Gastroesophageal sphincter (tissue), 4 donors: Measurements from ENCODE around the gene TSHR. TPM values are rescaled to one million over a fixed set of nuclear protein-coding genes. Genes with fewer than 3 reads are reported as not detected.

Source experiments
- ATAC-seq: fragments of 150-250 bp; one replicate; pipeline ENCODE4 v1.9.1; 2016; ENCODE audit warnings: mild to moderate bottlenecking, moderate library complexity
- H3K27ac ChIP-seq, 4 donors: fragments of 200-600 bp; sonication (generic) in 3 of 4; 1 replicate in 3 of 4; 2 replicates in 1 of 4; pipeline ENCODE4 v1.5.1; 2016 to 2019
- H3K27me3 ChIP-seq: fragments of 200-600 bp; sonication (generic); one replicate; pipeline ENCODE4 v1.5.1; 2019
- H3K36me3 ChIP-seq, 2 donors: fragments of 200-600 bp; sonication (generic); one replicate each; pipeline ENCODE4 v1.5.1; 2019; ENCODE audit warnings: control low read depth in 1 of 2
- H3K4me1 ChIP-seq, 3 donors: fragments of 200-600 bp; sonication (generic); 1 replicate in 2 of 3; 2 replicates in 1 of 3; pipeline ENCODE4 v1.5.1; 2016 to 2019; ENCODE audit warnings: control low read depth in 2 of 3
- H3K4me3 ChIP-seq, 2 donors: fragments of 200-600 bp; sonication (generic); one replicate each; pipeline ENCODE4 v1.5.1; 2019; ENCODE audit warnings: mild to moderate bottlenecking in 1 of 2, moderate library complexity in 1 of 2
- H3K9me3 ChIP-seq, 3 donors: fragments of 200-600 bp; sonication (generic); one replicate each; pipeline ENCODE4 v1.5.1; 2017 to 2019; ENCODE audit warnings: control low read depth in 2 of 3
- EP300 ChIP-seq: sonication (generic); formaldehyde crosslinking; IDR thresholded peaks from one replicate; pipeline ENCODE4 v1.6.1; 2017; ENCODE audit warnings: antibody characterized with exemption, mild to moderate bottlenecking
- POLR2A ChIP-seq, 2 donors: fragments of 450-650 bp; IDR thresholded peaks; one replicate each; pipeline ENCODE4 v1.6.1; 2017; ENCODE audit warnings: antibody characterized with exemption in 2 of 2, mild to moderate bottlenecking in 2 of 2, moderate library complexity in 1 of 2
- POLR2AphosphoS5 ChIP-seq: sonication (generic); formaldehyde crosslinking; IDR thresholded peaks from one replicate; pipeline ENCODE4 v1.6.1; 2017; ENCODE audit warnings: antibody characterized with exemption
- WGBS, 2 donors: methylation state at CpG; one replicate each; pipeline ENCODE4 v1.1.5; 2018; ENCODE audit warnings: low coverage in 1 of 2; 5-methylcytosine and 5-hydroxymethylcytosine counted together
- total RNA-seq, 4 donors: library from RNA; depleted of rRNA; stranded (reverse); fragments of >200 nt; gene quantifications; one replicate each; pipeline ENCODE4 v1.1.0, GENCODE V29; 2016
- TF ChIP-seq, protein P1 (sequence below), 4 experiments: fragments of 200-600 bp in 2 of 4; fragments of 450-650 bp in 2 of 4; sonication (generic) in 1 of 4; IDR thresholded peaks; one replicate each; pipeline ENCODE4 v1.5.1; 2017 to 2019; ENCODE audit warnings: antibody characterized with exemption in 4 of 4, mild to moderate bottlenecking in 2 of 4, moderate library complexity in 2 of 4

TSHR gene
- total RNA-seq, 4 donors from 2014 or later: 0.08 TPM; not detected in 3

DNA sequence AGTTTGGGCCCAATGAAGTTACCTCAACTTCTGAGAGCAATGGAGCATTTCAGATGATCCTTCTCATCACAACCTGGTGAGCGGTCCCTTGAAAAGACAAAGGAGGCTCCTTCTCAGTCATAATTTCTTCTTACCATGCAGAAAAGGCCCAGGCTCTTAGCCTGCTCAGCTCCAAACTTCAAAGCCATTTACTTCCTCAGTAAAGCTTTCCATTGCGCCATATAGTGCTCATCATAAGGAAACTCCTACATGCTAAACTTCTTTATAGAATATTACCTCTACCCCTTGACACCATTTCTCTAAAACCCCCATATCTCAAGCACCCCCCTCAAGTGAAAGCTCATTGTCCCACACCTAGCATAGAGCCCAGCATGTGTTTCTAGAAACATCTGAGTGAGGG lies 138.2 kb downstream of the TSHR start:
- Histone ChIP-seq H3K27me3 (no peaks in the 10 kb centered on the region), H3K27ac (no peak overlapping the region), H3K4me1 (no peaks in the 10 kb centered on the region), H3K36me3 (no peaks in the 10 kb centered on the region), H3K4me3 (no peak overlapping the region), H3K9me3 (no peaks in the 10 kb centered on the region)
- WGBS, 2 donors: 89 to 100% methylated on average over 1 to 2 of the region's 2 CpGs
- TF ChIP-seq POLR2AphosphoS5 (no peak), EP300 (no peak), POLR2A (IDR thresholded peaks at IDR 0.05) (no peak)
- TF ChIP-seq, protein P1, sequence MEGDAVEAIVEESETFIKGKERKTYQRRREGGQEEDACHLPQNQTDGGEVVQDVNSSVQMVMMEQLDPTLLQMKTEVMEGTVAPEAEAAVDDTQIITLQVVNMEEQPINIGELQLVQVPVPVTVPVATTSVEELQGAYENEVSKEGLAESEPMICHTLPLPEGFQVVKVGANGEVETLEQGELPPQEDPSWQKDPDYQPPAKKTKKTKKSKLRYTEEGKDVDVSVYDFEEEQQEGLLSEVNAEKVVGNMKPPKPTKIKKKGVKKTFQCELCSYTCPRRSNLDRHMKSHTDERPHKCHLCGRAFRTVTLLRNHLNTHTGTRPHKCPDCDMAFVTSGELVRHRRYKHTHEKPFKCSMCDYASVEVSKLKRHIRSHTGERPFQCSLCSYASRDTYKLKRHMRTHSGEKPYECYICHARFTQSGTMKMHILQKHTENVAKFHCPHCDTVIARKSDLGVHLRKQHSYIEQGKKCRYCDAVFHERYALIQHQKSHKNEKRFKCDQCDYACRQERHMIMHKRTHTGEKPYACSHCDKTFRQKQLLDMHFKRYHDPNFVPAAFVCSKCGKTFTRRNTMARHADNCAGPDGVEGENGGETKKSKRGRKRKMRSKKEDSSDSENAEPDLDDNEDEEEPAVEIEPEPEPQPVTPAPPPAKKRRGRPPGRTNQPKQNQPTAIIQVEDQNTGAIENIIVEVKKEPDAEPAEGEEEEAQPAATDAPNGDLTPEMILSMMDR (IDR thresholded peaks at IDR 0.05): no peak
- ATAC-seq: no peak

DNA sequence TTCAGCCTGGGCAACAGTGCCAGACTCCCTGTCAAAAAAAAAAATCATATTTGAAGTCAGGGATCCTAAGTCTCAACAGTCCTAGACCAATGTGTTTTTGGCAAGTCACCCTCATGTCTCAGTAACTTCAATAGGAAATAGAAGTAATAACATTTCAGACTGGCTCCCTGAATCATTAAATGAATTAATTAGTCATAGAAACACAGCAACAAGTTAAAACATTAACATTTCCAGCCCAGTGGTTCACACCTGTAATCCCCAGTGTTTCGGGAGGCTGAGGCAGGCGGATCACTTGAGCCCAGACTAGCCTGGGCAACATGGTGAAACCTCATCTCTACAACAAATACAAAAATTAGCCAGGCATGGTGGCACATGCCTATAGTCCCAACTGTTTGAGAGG lies 140.1 kb downstream of the TSHR start:
- H3K27ac ChIP-seq: no peak overlapping the region
- TF ChIP-seq EP300: no peak
- TF ChIP-seq, protein P1 (IDR thresholded peaks at IDR 0.05): no peak
- no peak for TF ChIP-seq POLR2A (IDR thresholded peaks at IDR 0.05)
- no peak for TF ChIP-seq POLR2AphosphoS5
- no peaks in the 10 kb centered on the region for H3K4me1 ChIP-seq
- no peak overlapping the region for H3K4me3 ChIP-seq
- WGBS, 2 donors: 94 to 100% methylated on average over 2 of the region's 2 CpGs
- H3K36me3 ChIP-seq: no peaks in the 10 kb centered on the region
- ATAC-seq: no peak
- H3K27me3 ChIP-seq: no peaks in the 10 kb centered on the region
- no peaks in the 10 kb centered on the region for H3K9me3 ChIP-seq

DNA sequence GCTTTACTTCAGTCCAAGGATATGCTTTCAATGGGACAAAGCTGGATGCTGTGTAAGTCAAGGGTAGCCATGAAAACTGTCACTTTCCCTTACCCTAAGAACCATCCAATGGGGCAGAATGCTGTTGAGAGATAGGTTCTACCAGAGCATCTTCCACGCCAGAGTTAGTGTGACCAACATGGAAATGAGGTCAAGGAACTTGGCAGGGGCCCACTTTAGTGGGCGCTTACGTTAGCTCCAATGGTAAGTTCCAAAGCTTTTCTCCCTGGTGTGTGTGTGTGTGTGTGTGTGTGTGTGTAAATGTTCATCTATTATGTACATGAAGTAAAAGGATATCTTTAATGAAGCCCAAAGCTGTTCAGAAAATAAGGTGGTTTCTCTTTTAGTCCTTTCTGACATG lies 141.2 kb downstream of the TSHR start:
- H3K4me1 ChIP-seq: no peaks in the 10 kb centered on the region
- H3K9me3 ChIP-seq: no peaks in the 10 kb centered on the region
- ATAC-seq: no peak
- 68% methylated on average over 2 of the region's 3 CpGs; no CpG with 5 or more reads in 1 of the 2 donors for WGBS, 2 donors
- H3K27me3 ChIP-seq: no peaks in the 10 kb centered on the region
- TF ChIP-seq EP300 (no peak), POLR2A (IDR thresholded peaks at IDR 0.05) (no peak), POLR2AphosphoS5 (no peak)
- TF ChIP-seq, protein P1 (IDR thresholded peaks at IDR 0.05): no peak
- H3K4me3 ChIP-seq: no peak overlapping the region
- no peaks in the 10 kb centered on the region for H3K36me3 ChIP-seq
- no peak overlapping the region for H3K27ac ChIP-seq

DNA sequence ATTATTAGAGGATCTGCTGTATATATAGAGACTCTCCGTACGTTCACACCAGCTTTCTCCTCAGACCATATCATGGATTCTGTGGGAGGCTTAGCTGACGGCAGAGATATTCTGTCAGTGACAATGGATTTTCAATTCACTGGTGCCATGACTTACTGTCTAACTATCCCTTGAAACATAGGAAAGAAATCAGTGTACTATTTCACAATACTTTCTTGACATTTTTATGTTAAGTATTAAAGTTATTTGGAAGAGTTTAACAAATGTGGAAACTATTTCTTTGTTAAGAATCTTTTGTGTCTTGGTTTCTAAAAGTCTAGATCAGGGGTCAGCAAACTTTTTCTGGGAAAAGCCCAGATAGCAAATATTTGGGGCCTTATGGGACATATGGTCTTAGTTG lies 146.8 kb downstream of the TSHR start:
- Histone ChIP-seq H3K9me3 (no peaks in the 10 kb centered on the region), H3K27ac (no peak overlapping the region), H3K4me1 (no peaks in the 10 kb centered on the region), H3K4me3 (no peak overlapping the region), H3K36me3 (no peaks in the 10 kb centered on the region), H3K27me3 (no peaks in the 10 kb centered on the region)
- TF ChIP-seq, protein P1 (IDR thresholded peaks at IDR 0.05): no peak
- no peak for TF ChIP-seq POLR2A (IDR thresholded peaks at IDR 0.05)
- TF ChIP-seq EP300: no peak
- TF ChIP-seq POLR2AphosphoS5: no peak
- 88% methylated on average over 3 of the region's 3 CpGs for WGBS, 2 donors
- no peak for ATAC-seq

DNA sequence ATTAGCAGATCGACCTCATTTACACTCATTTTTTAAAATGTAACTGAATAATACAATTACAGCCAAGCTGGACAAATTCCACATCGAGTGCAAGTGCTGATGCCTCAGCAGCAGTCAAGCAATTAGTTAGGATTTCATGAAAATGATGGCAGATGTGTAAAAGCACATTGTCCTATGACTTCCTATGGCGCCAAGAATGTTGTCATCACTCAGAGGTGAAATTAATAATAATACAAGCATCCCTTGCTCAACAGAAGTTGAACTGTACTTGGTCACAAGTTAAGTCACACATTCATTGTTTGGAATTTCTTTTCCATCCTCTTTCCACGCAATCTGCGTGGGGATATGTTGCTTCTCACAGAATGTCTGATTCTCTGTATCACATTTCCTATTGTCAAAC lies 148.0 kb downstream of the TSHR start:
- TF ChIP-seq POLR2A (IDR thresholded peaks at IDR 0.05): no peak
- TF ChIP-seq POLR2AphosphoS5: no peak
- no peak for TF ChIP-seq EP300
- TF ChIP-seq, protein P1 (IDR thresholded peaks at IDR 0.05): no peak
- WGBS, 2 donors: 79 to 82% methylated on average over 3 to 5 of the region's 5 CpGs
- Histone ChIP-seq H3K9me3 (no peaks in the 10 kb centered on the region), H3K36me3 (no peaks in the 10 kb centered on the region), H3K4me1 (no peaks in the 10 kb centered on the region), H3K27me3 (no peaks in the 10 kb centered on the region), H3K4me3 (no peak overlapping the region), H3K27ac (no peak overlapping the region)
- ATAC-seq: no peak
